CD4-positive, alpha-beta T cell treated with Interleukin-15 for 1 hour (primary cell): ENCODE data around the gene APOD.
"Not testable (repeated sequence)": the region's sequence is repeated elsewhere in the genome, so short reads cannot be mapped to it uniquely, and the experiment has no call there.

Experiments
- DNase-seq: peaks from one replicate; pipeline ENCODE4 v3.0.0-alpha.2; 2020

The APOD gene

GRCh38 chr3:195583831-195584542, at the start of gene APOD:
Gene APOD (minus strand): TSS chr3:195583940. CDS start chr3:195579461, 4,479 bp downstream.
- DNase-seq, result no peak

- not testable (repeated sequence) for DNase-seq
Measured at GRCh38 chr3:195633351-195633750, 49.6 kb upstream of the APOD start.

DNA sequence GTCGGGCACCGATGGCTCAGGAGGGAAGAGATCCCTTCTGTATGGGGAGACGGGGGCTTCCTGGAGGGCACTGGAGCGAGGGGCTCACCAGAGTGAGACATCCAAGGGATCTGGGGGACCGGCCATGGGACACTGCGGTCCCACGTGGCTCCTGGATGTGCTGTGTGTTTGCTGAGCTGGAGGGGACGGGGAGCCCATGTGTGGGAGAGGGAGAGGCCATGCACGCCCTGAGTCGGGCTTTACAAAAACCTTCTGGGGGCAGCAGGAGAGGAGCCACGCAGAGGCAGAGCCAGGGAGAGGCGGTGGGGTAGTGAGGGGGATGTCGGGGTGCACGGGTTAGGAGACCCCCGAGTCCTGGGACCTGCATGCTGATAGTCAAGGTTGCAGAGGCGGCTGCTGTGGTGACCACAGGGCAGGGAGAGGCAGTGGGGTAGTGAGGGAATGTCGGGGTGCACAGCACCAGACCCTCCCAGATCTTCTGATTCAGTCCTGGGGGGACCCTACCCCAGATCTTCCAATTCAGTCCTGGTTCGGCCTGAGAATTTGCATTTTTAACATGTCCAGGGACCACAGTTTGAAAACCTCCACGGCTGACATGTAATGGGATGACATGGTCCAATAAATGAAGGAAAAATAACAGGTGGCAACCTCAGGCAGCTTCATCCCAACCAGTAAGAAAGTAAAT, 48.9 kb upstream of the APOD start:
- DNase-seq, result not testable (repeated sequence)

- not testable (repeated sequence) for DNase-seq
Measured at GRCh38 chr3:195632046-195632445, 48.3 kb upstream of the APOD start.

DNA sequence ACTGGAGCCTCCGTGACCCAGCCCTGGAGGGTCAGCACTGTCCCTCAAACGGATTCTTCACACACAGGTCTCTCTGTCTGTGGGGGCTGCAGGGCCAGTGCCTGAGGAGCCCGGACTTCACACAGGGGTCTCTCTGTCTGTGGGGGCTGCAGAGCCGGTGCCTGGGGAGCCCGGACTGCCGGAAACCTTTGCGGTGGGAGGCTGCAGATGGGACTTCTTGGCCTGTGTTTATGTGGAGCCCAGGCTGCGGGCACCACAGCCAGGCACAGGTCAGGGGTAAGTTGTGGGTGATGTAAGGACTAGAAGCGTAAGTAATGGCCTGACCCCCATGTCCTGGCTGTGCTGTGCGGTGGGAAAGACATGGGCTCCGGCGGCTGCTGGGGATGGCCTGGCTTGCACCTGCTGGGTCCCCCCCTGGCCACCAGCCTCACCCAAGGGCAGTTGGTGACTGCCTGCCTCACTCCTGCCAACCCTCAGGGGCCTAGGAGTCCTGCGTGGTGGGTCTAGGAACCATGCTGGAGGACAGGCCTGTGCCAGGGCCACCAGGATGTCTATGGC, 47.3 kb upstream of the APOD start:
- DNase-seq, result not testable (repeated sequence)

- not testable (repeated sequence) for DNase-seq
Measured at GRCh38 chr3:195630086-195630917, 46.6 kb upstream of the APOD start.

GRCh38 chr3:195629682-195630081, 45.9 kb upstream of the APOD start:
- not testable (repeated sequence) for DNase-seq

DNA sequence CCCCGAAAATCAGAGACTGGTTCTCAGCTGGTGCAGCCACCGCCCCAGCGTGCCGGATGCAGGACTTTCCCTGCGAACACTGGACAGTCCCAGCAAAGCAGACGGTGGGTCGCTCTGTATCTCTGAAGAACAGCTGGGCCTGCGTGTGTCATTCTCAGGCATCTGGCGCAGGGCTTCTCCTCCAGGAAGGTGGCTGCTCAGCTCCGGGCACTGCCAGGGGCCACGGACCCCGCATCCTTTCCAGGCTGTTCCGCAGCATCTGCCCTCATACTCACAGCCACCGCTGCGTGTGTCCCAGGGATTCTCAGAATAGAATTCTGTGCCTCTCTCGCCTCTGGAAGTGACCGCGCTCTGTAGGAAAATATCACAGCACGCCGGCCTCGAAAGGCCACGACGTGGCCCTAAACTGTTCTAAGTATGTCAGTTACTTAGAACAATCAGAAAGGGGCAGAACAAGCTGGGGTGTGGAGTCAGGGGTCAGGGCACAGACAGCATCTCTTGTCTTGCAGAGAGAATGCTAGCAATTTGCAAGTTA, 44.7 kb upstream of the APOD start:
- DNase-seq, result not testable (repeated sequence)

GRCh38 chr3:195627515-195628385, 44.0 kb upstream of the APOD start:
- not testable (repeated sequence) for DNase-seq

DNA sequence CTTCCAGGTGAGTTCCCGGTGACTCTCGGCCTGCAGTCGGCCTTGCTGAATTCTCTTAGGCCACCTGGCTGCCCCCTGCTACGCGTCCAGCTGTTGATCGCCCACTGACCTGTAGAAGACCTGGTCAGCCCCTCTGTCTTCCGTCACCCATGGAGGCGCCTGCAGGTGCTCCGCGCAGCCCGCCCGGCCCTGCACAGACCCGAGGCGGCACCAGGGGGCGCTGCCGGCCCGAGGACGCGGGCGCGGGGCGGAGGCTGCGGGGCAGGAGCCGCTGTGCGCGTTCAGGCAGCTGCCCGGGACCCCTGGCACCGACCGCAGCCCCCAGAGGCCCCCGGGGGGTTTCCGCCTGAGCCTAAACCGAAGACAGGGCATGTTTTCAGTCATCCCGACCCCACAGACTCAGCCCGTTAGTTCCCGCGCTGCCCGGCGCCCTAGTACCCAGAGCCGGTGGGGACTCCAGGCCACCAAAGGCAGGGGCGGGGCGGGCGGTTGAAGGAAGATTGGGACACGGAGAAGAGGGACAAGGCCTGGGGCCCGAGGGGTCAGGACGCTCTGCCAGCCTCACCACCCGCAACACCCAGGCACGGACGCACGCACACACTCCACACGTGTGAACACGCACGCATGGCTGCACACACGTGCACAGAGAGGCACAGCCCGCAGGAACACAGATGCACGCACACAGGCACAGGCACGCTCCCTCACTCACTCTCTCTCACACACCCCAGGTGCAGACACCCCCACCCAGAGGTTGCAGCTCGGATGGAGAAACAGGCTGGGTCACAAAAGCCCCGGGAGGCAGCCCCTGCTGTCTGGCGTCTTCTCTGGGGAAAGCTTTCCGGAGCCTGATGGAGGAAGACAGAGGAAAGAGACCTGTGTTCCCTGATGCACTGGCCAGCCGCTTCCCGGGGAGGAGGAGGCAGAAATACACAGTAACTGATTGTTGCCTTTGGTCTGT, 41.1 kb upstream of the APOD start:
- not testable (repeated sequence) for DNase-seq

DNA sequence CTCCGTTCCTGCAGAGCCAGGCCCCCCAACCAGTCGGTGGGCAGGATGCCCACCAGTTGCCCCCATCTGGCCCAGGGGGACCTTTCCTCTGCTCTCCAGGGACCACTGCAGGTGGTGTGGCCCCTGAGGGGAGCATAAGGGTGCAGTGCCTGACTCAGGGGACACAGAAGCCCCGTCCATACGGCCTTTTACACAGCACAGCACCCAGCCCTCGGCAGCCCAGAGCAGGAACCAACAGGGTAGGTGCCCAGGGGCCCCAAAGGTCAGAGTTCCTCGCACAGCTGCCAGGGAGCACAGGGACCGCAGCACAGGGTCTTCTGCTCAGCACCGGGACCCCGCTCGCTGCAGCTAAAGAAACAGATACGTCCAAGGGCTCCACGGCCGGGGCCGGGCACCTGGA, 40.4 kb upstream of the APOD start:
- DNase-seq, result not testable (repeated sequence)

- DNase-seq, result not testable (repeated sequence)
Measured at GRCh38 chr3:195623217-195623965, 39.7 kb upstream of the APOD start.

DNA sequence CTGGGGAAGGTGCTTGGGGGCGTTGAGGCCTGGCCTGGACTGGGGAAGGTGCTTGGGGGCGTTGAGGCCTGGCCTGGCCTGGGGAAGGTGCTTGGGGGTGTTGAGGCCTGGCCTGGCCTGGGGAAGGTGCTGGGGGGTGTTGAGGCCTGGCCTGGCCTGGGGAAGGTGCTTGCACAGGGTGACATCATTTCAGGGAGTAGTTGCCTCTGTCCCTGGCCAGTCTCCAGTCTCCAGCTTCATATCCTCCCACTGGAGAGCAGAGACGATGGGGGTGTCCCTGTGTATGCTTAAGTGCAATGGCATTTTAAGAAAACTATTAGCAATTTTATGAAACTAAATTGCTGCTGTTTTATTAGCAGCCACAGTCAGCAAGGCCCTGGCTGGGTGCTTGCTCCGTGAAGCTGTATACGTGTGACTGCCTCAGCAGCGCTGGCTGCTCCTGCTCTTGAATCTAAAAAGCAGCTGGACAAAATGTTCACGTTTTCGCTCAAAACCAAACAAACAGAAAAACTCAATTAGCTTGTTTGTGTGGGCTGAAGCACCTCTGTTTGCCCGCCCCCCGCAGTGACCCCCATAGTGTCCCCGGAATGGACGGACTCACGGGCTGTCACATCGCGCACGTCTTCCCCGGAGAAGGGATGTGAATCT, 38.9 kb upstream of the APOD start:
- not testable (repeated sequence) for DNase-seq

DNA sequence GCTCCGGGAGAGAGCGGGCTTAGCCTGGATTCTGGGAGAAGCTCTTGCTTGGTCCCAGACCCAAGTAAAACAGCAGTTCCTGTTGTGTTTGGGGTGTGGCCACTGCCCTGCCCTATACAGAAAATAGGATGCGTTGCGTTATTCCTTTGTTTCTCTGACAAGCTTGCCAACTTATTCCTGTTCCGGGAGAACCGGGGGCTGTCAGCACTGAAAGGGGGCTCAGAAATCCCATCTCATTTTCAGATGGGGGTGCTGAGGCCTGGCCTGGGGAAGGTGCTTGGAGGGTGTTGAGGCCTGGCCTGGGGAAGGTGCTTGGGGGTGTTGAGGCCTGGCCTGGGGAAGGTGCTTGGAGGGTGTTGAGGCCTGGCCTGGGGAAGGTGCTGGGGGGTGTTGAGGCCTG, 38.3 kb upstream of the APOD start:
- DNase-seq, result not testable (repeated sequence)

DNA sequence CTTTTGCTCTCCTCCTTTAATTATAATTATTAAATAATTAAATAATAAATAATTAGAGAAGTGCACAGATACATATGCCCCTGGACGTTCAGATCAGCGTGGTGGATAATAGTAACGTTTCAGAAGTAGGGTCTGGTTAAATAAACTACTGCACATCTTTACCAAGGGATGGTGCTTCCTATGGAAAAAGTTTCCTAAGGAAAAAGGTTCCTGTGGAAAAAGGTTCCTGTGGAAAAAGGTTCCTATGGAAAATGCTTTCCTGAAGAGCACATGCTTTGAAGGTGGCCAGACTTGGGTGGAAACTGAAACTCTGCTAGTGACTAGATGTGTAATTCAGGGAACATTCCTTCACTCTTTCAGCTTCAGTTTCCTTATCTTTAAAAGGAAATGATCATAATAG, 37.4 kb upstream of the APOD start:
- not testable (repeated sequence) for DNase-seq

DNA sequence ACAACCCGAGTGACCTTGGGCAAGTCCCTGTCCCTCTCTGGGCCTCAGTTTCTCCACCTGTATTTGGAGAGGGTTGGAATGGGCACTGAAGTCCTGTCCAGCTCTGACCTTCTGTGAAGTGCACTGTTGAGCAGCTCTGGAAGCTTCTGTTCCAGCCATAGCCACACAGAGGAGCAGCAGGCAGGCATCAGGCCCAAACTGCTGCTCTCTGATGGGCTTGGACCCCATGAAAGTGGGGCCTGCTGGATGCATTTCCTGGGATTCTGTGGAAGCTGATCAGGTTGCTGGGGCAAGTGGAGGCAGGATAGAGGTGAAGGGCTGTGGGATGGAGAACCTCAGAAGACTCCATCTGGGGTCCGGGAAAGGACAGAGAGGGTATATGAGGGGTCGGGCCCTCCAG, 36.7 kb upstream of the APOD start:
- not testable (repeated sequence) for DNase-seq

GRCh38 chr3:195619591-195620369, 36.0 kb upstream of the APOD start:
- not testable (repeated sequence) for DNase-seq
